Measurements from ENCODE around the gene TGFB1.

- TF ChIP-seq ATF3 (IDR thresholded peaks at IDR 0.05): no peak
- TF ChIP-seq CTCF (IDR thresholded peaks at IDR 0.05; ENCODE audit: low read depth, low read length, missing input control): no peak
- TF ChIP-seq YY1 (IDR thresholded peaks at IDR 0.05): no peak
- no peak for TF ChIP-seq RAD21 (IDR thresholded peaks at IDR 0.05)
- TF ChIP-seq MAX (IDR thresholded peaks at IDR 0.05): no peak
- no peak for TF ChIP-seq RXRA (IDR thresholded peaks at IDR 0.05)
- no peak for TF ChIP-seq HNF4G (IDR thresholded peaks at IDR 0.05)
- no peak for TF ChIP-seq TAF1 (conservative IDR thresholded peaks at IDR 0.05)
- TF ChIP-seq REST (IDR thresholded peaks at IDR 0.05): no peak
- no peak for TF ChIP-seq FOXA1 (IDR thresholded peaks at IDR 0.05)
- no peak for TF ChIP-seq ZBTB33 (IDR thresholded peaks at IDR 0.05)
Measured at GRCh38 chr19:41330946-41331678, 22.6 kb downstream of the TGFB1 start.
